HL-60 (cell line): Measurements from ENCODE around the gene CR2.

Source experiments
- DNase-seq, 2 experiments: peaks; one replicate each; pipeline ENCODE4 v3.0.0-alpha.2; 2010 to 2020; ENCODE audit warnings: low read depth in 1 of 2, low spot score in 1 of 2
- H3K27ac ChIP-seq: fragments of 250-450 bp; sonication (Bioruptor Pico); replicated peaks from 2 replicates; pipeline ENCODE4 v1.5.1; 2020; ENCODE audit warnings: mild to moderate bottlenecking, moderate library complexity
- H3K27me3 ChIP-seq: fragments of 250-450 bp; sonication (Bioruptor Pico); 2 replicates; pipeline ENCODE4 v1.5.1; 2021; ENCODE audit warnings: mild to moderate bottlenecking, moderate library complexity; ENCODE audit not compliant: insufficient read depth, poor library complexity, severe bottlenecking
- H3K4me3 ChIP-seq: replicated peaks from 2 replicates; pipeline ENCODE4 v1.5.1; 2011; ENCODE audit warnings: mild to moderate bottlenecking, control low read depth, low read length; ENCODE audit not compliant: insufficient read depth
- GABPA ChIP-seq: IDR thresholded peaks from 2 replicates; pipeline ENCODE4 v1.6.1; 2012; ENCODE audit warnings: low read depth
- POLR2AphosphoS5 ChIP-seq: IDR thresholded peaks from 2 replicates; pipeline ENCODE4 v1.6.1; 2012; ENCODE audit warnings: low read depth
- SPI1 ChIP-seq: IDR thresholded peaks from 2 replicates; pipeline ENCODE4 v1.6.1; 2012; ENCODE audit warnings: low read depth, mild to moderate bottlenecking, borderline replicate concordance
- long read RNA-seq: library from polyadenylated mRNA; unstranded; transcript quantifications from one replicate; pipeline ENCODE4 v2.0.0, GENCODE V29; 2020
- TF ChIP-seq, protein P1 (sequence below): IDR thresholded peaks from one replicate; pipeline ENCODE4 v1.5.1; 2011; ENCODE audit warnings: low read length, control low read depth, inconsistent platforms; ENCODE audit not compliant: insufficient read depth
- TF ChIP-seq, protein P2 (sequence below): IDR thresholded peaks from 2 replicates; pipeline ENCODE4 v1.6.1; 2012; ENCODE audit warnings: low read depth; ENCODE audit not compliant: insufficient replicate concordance

Gene CR2
- long read RNA-seq, result 0 reads

DNA sequence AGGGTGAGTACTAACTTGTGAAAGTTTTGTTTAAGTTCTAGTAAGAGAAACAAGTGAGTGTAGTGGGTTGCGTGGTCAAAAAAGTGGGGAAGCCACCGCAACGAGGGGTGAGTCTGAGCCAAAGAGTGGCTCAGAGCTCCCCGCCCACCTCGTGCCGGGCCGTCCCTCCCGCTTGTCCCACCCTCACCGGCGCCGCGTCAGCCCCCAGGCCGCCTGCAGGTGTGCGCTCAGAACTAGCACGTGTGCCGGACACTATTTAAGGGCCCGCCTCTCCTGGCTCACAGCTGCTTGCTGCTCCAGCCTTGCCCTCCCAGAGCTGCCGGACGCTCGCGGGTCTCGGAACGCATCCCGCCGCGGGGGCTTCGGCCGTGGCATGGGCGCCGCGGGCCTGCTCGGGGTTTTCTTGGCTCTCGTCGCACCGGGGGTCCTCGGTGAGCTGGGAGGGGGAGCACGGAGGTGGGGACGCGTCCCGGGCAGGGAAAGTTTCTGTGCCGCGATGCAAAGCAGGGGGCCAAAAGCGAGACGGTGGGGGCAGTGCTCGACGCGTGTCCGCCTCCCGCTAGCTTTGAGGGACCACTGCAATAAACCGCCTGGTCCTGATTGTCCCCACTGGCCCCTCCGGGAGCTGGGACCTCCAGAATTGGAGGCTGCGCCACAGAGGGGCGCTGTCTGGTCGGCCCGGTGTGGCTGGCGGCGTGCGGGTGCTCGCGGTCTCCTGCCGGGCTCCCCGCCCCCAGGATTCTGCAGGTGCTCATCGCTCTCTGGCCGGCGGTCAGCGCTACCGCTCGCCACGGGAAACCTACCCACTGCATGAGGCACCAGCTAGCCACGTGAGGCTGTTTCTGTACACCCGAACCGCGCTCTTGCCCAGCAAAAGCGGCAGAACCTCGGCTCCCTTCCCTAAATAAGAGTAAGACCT lies at the start of gene CR2:
TSS of gene CR2 (plus strand) at position 283 of the 919 bp plus-strand sequence. CDS start at position 374, 91 bp downstream.
- TF ChIP-seq, protein P1, sequence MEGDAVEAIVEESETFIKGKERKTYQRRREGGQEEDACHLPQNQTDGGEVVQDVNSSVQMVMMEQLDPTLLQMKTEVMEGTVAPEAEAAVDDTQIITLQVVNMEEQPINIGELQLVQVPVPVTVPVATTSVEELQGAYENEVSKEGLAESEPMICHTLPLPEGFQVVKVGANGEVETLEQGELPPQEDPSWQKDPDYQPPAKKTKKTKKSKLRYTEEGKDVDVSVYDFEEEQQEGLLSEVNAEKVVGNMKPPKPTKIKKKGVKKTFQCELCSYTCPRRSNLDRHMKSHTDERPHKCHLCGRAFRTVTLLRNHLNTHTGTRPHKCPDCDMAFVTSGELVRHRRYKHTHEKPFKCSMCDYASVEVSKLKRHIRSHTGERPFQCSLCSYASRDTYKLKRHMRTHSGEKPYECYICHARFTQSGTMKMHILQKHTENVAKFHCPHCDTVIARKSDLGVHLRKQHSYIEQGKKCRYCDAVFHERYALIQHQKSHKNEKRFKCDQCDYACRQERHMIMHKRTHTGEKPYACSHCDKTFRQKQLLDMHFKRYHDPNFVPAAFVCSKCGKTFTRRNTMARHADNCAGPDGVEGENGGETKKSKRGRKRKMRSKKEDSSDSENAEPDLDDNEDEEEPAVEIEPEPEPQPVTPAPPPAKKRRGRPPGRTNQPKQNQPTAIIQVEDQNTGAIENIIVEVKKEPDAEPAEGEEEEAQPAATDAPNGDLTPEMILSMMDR, result no peak
- TF ChIP-seq SPI1 (no peak), POLR2AphosphoS5 (no peak), GABPA (no peak)
- TF ChIP-seq, protein P2, sequence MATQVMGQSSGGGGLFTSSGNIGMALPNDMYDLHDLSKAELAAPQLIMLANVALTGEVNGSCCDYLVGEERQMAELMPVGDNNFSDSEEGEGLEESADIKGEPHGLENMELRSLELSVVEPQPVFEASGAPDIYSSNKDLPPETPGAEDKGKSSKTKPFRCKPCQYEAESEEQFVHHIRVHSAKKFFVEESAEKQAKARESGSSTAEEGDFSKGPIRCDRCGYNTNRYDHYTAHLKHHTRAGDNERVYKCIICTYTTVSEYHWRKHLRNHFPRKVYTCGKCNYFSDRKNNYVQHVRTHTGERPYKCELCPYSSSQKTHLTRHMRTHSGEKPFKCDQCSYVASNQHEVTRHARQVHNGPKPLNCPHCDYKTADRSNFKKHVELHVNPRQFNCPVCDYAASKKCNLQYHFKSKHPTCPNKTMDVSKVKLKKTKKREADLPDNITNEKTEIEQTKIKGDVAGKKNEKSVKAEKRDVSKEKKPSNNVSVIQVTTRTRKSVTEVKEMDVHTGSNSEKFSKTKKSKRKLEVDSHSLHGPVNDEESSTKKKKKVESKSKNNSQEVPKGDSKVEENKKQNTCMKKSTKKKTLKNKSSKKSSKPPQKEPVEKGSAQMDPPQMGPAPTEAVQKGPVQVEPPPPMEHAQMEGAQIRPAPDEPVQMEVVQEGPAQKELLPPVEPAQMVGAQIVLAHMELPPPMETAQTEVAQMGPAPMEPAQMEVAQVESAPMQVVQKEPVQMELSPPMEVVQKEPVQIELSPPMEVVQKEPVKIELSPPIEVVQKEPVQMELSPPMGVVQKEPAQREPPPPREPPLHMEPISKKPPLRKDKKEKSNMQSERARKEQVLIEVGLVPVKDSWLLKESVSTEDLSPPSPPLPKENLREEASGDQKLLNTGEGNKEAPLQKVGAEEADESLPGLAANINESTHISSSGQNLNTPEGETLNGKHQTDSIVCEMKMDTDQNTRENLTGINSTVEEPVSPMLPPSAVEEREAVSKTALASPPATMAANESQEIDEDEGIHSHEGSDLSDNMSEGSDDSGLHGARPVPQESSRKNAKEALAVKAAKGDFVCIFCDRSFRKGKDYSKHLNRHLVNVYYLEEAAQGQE, result no peak
- peak in 1 of 2 experiments; percentile 6 for DNase-seq
- Histone ChIP-seq H3K4me3 (peak within 1 kb of the TSS; percentile 41), H3K27ac (no peak within 1 kb of the TSS), H3K27me3 (peaks cover 31% of the 10 kb centered on the region)

DNA sequence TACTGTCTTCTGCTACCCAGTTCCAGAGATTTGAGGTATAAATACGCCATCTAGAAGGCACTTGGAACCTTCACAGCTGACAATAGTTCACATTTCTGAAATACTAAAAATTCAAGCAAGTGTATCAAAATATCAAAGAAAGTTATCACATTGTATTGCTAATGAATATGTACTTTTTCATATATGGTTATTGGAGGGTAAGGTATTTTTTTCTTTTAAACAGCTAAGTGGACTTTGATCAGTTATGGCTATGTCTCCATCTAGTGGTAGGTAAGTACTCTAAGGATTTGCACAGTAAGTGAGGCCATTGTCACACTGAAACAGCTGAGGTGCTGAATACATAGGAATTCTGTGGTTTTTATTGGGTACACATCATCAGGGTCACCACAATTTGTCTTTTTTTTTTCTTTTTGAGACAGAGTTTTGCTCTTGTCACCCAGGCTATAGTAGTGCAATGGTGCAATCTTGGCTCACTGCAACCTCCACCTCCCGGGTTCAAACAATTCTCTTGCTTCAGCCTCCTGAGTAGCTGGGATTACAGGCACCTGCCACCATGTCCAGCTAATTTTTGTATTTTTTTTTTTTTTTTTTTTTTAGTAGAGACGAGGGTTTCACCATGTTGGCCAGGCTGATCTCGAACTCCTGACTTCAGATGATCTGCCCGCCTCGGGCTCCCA lies 49.1 kb upstream of the CR2 start:
- peak in 1 of 2 experiments; percentile 24 for DNase-seq
- H3K4me3 ChIP-seq, result no peak overlapping the region
- TF ChIP-seq GABPA, result no peak
- no peak for TF ChIP-seq POLR2AphosphoS5
- TF ChIP-seq, protein P1, result peak; percentile 66
- no peak overlapping the region for H3K27ac ChIP-seq
- H3K27me3 ChIP-seq, result no peaks in the 10 kb centered on the region

DNA sequence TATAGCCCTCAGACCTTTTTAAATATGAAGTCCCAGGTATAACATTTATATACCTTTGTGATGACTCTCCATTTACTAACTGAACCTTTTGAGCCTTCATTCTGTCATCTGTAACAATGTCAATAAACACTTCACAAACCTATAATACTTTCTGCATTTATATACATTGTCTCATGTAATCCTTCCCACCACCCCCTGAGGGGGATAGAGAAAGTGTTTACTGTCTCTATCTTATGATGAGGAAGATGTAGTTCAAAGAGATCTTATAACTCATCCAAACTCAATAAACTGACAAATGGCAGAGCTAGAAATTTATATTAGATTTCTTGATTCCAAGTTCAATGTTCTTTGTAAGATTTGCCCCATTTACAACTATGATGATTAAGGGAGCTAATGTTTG lies 48.3 kb upstream of the CR2 start:
- H3K4me3 ChIP-seq, result no peak overlapping the region
- H3K27ac ChIP-seq, result no peak overlapping the region
- H3K27me3 ChIP-seq, result no peaks in the 10 kb centered on the region
- TF ChIP-seq SPI1, result no peak
- TF ChIP-seq GABPA, result no peak
- TF ChIP-seq, protein P2, result no peak
- TF ChIP-seq, protein P1, result no peak
- TF ChIP-seq POLR2AphosphoS5, result no peak
- no peak for DNase-seq
